GM18502 (cell line): ENCODE data around the gene CNOT3.
"Not testable (repeated sequence)": the region's sequence is repeated elsewhere in the genome, so short reads cannot be mapped to it uniquely, and the experiment has no call there.

ENCODE experiments used
- ATAC-seq: cut with Tn5 transposase; IDR thresholded peaks from one replicate; pipeline ENCODE4 v1.9.1; 2021; ENCODE audit warnings: mild to moderate bottlenecking; ENCODE audit not compliant: unreplicated experiment, poor library complexity

CNOT3 gene

GRCh38 chr19:54189145-54189734 lies 51.7 kb downstream of the CNOT3 start, which contains the start of gene MBOAT7:
Gene MBOAT7 (minus strand): TSS chr19:54189580. CDS start chr19:54188508, 1,072 bp downstream.
- ATAC-seq: peak; percentile 19

- peak; percentile 55 for ATAC-seq
These were observed 52.4 kb downstream of the CNOT3 start for GRCh38 chr19:54189735-54190502.

- ATAC-seq: peak; percentile 47
These were observed 53.0 kb downstream of the CNOT3 start for GRCh38 chr19:54190503-54191010.

GRCh38 chr19:54191011-54191810 lies 53.6 kb downstream of the CNOT3 start, which contains the start of gene TSEN34:
Gene TSEN34 (plus strand): TSS chr19:54191308. CDS start chr19:54191365, 57 bp downstream.
- ATAC-seq: peak; percentile 29

GRCh38 chr19:54191811-54192453 lies 54.4 kb downstream of the CNOT3 start:
- ATAC-seq: no peak

- no peak for ATAC-seq
These were observed 55.4 kb downstream of the CNOT3 start for GRCh38 chr19:54193011-54193410.

- ATAC-seq: not testable (repeated sequence)
These were observed 56.9 kb downstream of the CNOT3 start for GRCh38 chr19:54194463-54194862.

GRCh38 chr19:54196536-54196935 lies 59.0 kb downstream of the CNOT3 start:
- ATAC-seq: no peak

- ATAC-seq: no peak
These were observed 59.6 kb downstream of the CNOT3 start for GRCh38 chr19:54197121-54197520.

GRCh38 chr19:54199401-54199800 lies 61.8 kb downstream of the CNOT3 start:
- no peak for ATAC-seq

GRCh38 chr19:54201172-54201701 lies 63.7 kb downstream of the CNOT3 start:
- ATAC-seq: no peak

GRCh38 chr19:54201980-54202379 lies 64.4 kb downstream of the CNOT3 start:
- ATAC-seq: no peak

- ATAC-seq: no peak
These were observed 65.6 kb downstream of the CNOT3 start for GRCh38 chr19:54203151-54203611.

GRCh38 chr19:54204767-54205468 lies 67.4 kb downstream of the CNOT3 start:
- no peak for ATAC-seq
